Neural cell (in vitro differentiated cells): ENCODE data around the gene STPG3. TPM values are rescaled to one million over a fixed set of nuclear protein-coding genes. Genes with fewer than 3 reads are reported as not detected.

Experiments
- H2AFZ ChIP-seq: fragments of 200-600, 300-800 bp; sonication (generic), shearing (Covaris generic); 2 replicates; pipeline ENCODE4 v1.6.0; 2014; ENCODE audit warnings: low read depth, mild to moderate bottlenecking, antibody characterized with exemption, low read length, moderate library complexity
- H3F3A ChIP-seq: fragments of 200-600 bp; shearing (Covaris generic); 2 replicates; pipeline ENCODE4 v1.6.1; 2016; ENCODE audit warnings: mild to moderate bottlenecking, moderate library complexity, mixed read lengths, antibody characterized with exemption, low read length; ENCODE audit not compliant: insufficient read depth, poor library complexity, severe bottlenecking
- H3K27ac ChIP-seq: fragments of 200-600, 300-800 bp; sonication (generic), shearing (Covaris generic); 2 replicates; pipeline ENCODE4 v1.5.1; 2014; ENCODE audit warnings: mild to moderate bottlenecking, low read length, moderate library complexity
- H3K27me3 ChIP-seq: fragments of 300-800, 200-600 bp; sonication (generic), shearing (Covaris generic); 2 replicates; pipeline ENCODE4 v1.6.0; 2014; ENCODE audit warnings: mild to moderate bottlenecking, low read depth, low read length, moderate library complexity; ENCODE audit not compliant: insufficient read depth
- H3K36me3 ChIP-seq: fragments of 300-800, 200-600 bp; sonication (generic), shearing (Covaris generic); 2 replicates; pipeline ENCODE4 v1.5.1; 2014; ENCODE audit warnings: mild to moderate bottlenecking, antibody characterized with exemption, low read length, moderate library complexity; ENCODE audit not compliant: insufficient read depth
- H3K4me2 ChIP-seq: fragments of 300-800, 200-600 bp; sonication (generic), shearing (Covaris generic); 2 replicates; pipeline ENCODE4 v1.6.0; 2014; ENCODE audit warnings: mild to moderate bottlenecking, low read length
- H3K4me3 ChIP-seq: fragments of 300-800, 200-600 bp; sonication (generic), shearing (Covaris generic); 2 replicates; pipeline ENCODE4 v1.5.1; 2014; ENCODE audit warnings: mild to moderate bottlenecking, low read length, moderate library complexity
- H3K79me2 ChIP-seq: fragments of 200-600 bp; shearing (Covaris generic); replicated peaks from 2 replicates; pipeline ENCODE4 v1.6.0; 2014; ENCODE audit warnings: mild to moderate bottlenecking, low read length, moderate library complexity; ENCODE audit not compliant: insufficient read depth
- H3K9ac ChIP-seq: fragments of 300-800, 200-600 bp; sonication (generic), shearing (Covaris generic); 2 replicates; pipeline ENCODE4 v1.6.1; 2016; ENCODE audit warnings: mild to moderate bottlenecking, low read length, mixed read lengths
- H3K9me2 ChIP-seq: fragments of 200-600 bp; shearing (Covaris generic); 2 replicates; pipeline ENCODE4 v1.6.1; 2016; ENCODE audit warnings: mild to moderate bottlenecking, low read length, mixed read lengths; ENCODE audit not compliant: insufficient read depth
- H3K9me3 ChIP-seq: fragments of 200-600, 300-800 bp; sonication (generic), shearing (Covaris generic); 2 replicates; pipeline ENCODE4 v1.6.1; 2016; ENCODE audit warnings: mild to moderate bottlenecking, mixed run types, low read length, moderate library complexity, mixed read lengths
- H4K20me1 ChIP-seq: fragments of 200-600 bp; shearing (Covaris generic); 2 replicates; pipeline ENCODE4 v1.6.1; 2016; ENCODE audit warnings: mild to moderate bottlenecking, mixed run types; ENCODE audit not compliant: insufficient read depth
- EP300 ChIP-seq: fragments of 450-650 bp; conservative IDR thresholded peaks from 2 replicates; pipeline ENCODE4 v1.6.1; 2014; ENCODE audit warnings: antibody characterized with exemption, mild to moderate bottlenecking, moderate library complexity; ENCODE audit not compliant: poor library complexity, severe bottlenecking
- EZH2 ChIP-seq: fragments of 200-600, 300-800 bp; shearing (Covaris generic), sonication (generic); IDR thresholded peaks from 2 replicates; pipeline ENCODE4 v1.6.1; 2014; ENCODE audit warnings: antibody characterized with exemption, low read length, borderline replicate concordance, mild to moderate bottlenecking; ENCODE audit not compliant: insufficient read depth, poor library complexity, severe bottlenecking
- MXI1 ChIP-seq: fragments of 450-650 bp; conservative IDR thresholded peaks from 2 replicates; pipeline ENCODE4 v1.6.1; 2014; ENCODE audit warnings: antibody characterized with exemption, mild to moderate bottlenecking; ENCODE audit not compliant: poor library complexity, severe bottlenecking
- POLR2AphosphoS5 ChIP-seq: IDR thresholded peaks from 2 replicates; pipeline ENCODE4 v1.6.1; 2012
- RAD21 ChIP-seq: fragments of 450-650 bp; conservative IDR thresholded peaks from 2 replicates; pipeline ENCODE4 v1.6.1; 2014; ENCODE audit warnings: antibody characterized with exemption, mild to moderate bottlenecking, moderate library complexity
- SMC3 ChIP-seq: fragments of 450-650 bp; conservative IDR thresholded peaks from 2 replicates; pipeline ENCODE4 v1.6.1; 2014; ENCODE audit warnings: antibody characterized with exemption, mild to moderate bottlenecking, moderate library complexity; ENCODE audit not compliant: poor library complexity
- TAF1 ChIP-seq: IDR thresholded peaks from 2 replicates; pipeline ENCODE4 v1.6.1; 2012; ENCODE audit warnings: low read depth
- polyA plus RNA-seq: library from polyadenylated mRNA; depleted of rRNA; stranded (reverse); fragments of >200 nt; gene quantifications from 2 replicates; pipeline ENCODE4 v1.2.3, GENCODE V29; 2014
- TF ChIP-seq, protein P1 (sequence below): fragments of 450-650 bp; IDR thresholded peaks from 2 replicates; pipeline ENCODE4 v1.5.1; 2014; ENCODE audit warnings: antibody characterized with exemption, mild to moderate bottlenecking, moderate library complexity; ENCODE audit not compliant: poor library complexity, severe bottlenecking
- TF ChIP-seq, protein P2 (sequence below): IDR thresholded peaks from 2 replicates; pipeline ENCODE4 v1.6.1; 2012; ENCODE audit warnings: borderline replicate concordance

The STPG3 gene
- polyA plus RNA-seq, 1 donor from 2014 or later, result not detected

DNA sequence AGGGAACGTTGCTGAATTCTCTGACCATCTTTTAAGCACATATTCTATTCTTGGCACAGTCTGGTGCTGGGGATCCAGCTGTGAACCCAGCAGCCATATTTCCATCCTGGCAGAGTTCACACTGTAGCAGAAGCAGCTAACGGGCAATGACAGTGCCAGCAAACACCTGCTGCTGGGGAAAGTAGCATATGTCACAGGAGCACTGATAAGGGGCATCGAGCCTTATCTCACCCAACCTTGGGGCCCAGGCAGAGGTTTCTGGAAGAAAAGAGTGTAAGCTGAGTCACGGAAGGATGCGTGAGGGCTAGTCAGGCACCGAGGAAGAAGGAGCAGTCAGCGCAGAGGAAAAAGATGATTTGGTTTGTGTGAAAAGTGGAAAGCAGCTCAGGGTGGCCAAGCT lies 44.5 kb upstream of the STPG3 start:
- Histone ChIP-seq H2AFZ (no peak overlapping the region), H3K79me2 (peaks cover 31% of the 10 kb centered on the region), H3K9me2 (no peaks in the 10 kb centered on the region), H4K20me1 (no peaks in the 10 kb centered on the region), H3K9ac (peak overlapping the region; percentile 83), H3K4me3 (peak overlapping the region; percentile 100), H3K4me2 (peak overlapping the region; percentile 91), H3K27me3 (no peaks in the 10 kb centered on the region), H3F3A (no peaks in the 10 kb centered on the region), H3K36me3 (no peaks in the 10 kb centered on the region), H3K27ac (no peak overlapping the region), H3K9me3 (no peaks in the 10 kb centered on the region)
- TF ChIP-seq, protein P1, sequence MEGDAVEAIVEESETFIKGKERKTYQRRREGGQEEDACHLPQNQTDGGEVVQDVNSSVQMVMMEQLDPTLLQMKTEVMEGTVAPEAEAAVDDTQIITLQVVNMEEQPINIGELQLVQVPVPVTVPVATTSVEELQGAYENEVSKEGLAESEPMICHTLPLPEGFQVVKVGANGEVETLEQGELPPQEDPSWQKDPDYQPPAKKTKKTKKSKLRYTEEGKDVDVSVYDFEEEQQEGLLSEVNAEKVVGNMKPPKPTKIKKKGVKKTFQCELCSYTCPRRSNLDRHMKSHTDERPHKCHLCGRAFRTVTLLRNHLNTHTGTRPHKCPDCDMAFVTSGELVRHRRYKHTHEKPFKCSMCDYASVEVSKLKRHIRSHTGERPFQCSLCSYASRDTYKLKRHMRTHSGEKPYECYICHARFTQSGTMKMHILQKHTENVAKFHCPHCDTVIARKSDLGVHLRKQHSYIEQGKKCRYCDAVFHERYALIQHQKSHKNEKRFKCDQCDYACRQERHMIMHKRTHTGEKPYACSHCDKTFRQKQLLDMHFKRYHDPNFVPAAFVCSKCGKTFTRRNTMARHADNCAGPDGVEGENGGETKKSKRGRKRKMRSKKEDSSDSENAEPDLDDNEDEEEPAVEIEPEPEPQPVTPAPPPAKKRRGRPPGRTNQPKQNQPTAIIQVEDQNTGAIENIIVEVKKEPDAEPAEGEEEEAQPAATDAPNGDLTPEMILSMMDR, result no peak
- TF ChIP-seq, protein P2, sequence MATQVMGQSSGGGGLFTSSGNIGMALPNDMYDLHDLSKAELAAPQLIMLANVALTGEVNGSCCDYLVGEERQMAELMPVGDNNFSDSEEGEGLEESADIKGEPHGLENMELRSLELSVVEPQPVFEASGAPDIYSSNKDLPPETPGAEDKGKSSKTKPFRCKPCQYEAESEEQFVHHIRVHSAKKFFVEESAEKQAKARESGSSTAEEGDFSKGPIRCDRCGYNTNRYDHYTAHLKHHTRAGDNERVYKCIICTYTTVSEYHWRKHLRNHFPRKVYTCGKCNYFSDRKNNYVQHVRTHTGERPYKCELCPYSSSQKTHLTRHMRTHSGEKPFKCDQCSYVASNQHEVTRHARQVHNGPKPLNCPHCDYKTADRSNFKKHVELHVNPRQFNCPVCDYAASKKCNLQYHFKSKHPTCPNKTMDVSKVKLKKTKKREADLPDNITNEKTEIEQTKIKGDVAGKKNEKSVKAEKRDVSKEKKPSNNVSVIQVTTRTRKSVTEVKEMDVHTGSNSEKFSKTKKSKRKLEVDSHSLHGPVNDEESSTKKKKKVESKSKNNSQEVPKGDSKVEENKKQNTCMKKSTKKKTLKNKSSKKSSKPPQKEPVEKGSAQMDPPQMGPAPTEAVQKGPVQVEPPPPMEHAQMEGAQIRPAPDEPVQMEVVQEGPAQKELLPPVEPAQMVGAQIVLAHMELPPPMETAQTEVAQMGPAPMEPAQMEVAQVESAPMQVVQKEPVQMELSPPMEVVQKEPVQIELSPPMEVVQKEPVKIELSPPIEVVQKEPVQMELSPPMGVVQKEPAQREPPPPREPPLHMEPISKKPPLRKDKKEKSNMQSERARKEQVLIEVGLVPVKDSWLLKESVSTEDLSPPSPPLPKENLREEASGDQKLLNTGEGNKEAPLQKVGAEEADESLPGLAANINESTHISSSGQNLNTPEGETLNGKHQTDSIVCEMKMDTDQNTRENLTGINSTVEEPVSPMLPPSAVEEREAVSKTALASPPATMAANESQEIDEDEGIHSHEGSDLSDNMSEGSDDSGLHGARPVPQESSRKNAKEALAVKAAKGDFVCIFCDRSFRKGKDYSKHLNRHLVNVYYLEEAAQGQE, result no peak
- TF ChIP-seq SMC3, result no peak
- TF ChIP-seq EP300, result no peak
- TF ChIP-seq TAF1, result no peak
- TF ChIP-seq RAD21, result no peak
- no peak for TF ChIP-seq POLR2AphosphoS5
- TF ChIP-seq EZH2, result no peak
- TF ChIP-seq MXI1, result no peak

DNA sequence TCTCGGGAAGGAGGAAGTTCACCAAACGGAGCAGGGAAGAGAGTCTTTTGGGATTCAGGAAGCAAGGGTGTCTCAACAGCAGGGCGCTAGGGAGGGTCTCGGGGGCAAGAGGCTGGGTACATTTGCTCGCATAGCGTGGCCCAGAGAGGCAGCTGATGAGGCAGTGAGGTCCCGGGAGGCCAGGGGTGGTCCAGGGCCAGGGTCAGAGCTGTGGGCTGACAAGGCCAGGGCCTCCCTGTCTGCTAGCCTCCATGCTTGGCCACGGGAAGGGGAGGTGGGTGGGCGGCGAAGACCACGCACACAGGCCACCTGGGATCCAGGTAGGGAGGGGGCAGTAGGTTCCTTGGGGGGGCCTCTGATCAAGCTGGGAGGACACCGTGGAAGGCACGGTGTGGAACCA lies 39.6 kb upstream of the STPG3 start:
- no peaks in the 10 kb centered on the region for H3K36me3 ChIP-seq
- no peak overlapping the region for H2AFZ ChIP-seq
- no peaks in the 10 kb centered on the region for H3K9me2 ChIP-seq
- no peaks in the 10 kb centered on the region for H3K9me3 ChIP-seq
- H3K9ac ChIP-seq, result no peak overlapping the region
- no peaks in the 10 kb centered on the region for H3F3A ChIP-seq
- TF ChIP-seq EP300 (no peak), POLR2AphosphoS5 (no peak), MXI1 (no peak), TAF1 (no peak)
- TF ChIP-seq, protein P2, result no peak
- TF ChIP-seq, protein P1, result no peak
- peaks cover 2% of the 10 kb centered on the region for H3K79me2 ChIP-seq
- no peak overlapping the region for H3K4me3 ChIP-seq
- no peak overlapping the region for H3K4me2 ChIP-seq
- H3K27ac ChIP-seq, result no peak overlapping the region
- no peaks in the 10 kb centered on the region for H3K27me3 ChIP-seq
- no peaks in the 10 kb centered on the region for H4K20me1 ChIP-seq
